SK-N-SH treated with all-trans-retinoic acid at 6 μM for 48 hours (cell line): ENCODE data around the gene LRRC8C.
A peak's percentile ranks its signal among the peaks of the same experiment; 100 is the strongest.

Source experiments
- ATAC-seq: fragments of 200-7000 bp; cut with Tn5 transposase; 3 replicates; pipeline ENCODE4 v1.9.1; 2020; ENCODE audit warnings: mild to moderate bottlenecking, moderate library complexity
- ARNTL ChIP-seq: fragments of 450-650 bp; formaldehyde crosslinking; IDR thresholded peaks from 2 replicates; pipeline ENCODE4 v1.5.0; 2020; ENCODE audit warnings: low read depth, mild to moderate bottlenecking, moderate library complexity, borderline replicate concordance
- BACH2 ChIP-seq: fragments of 250-450 bp; sonication (Bioruptor Pico); IDR thresholded peaks from 2 replicates; pipeline ENCODE4 v1.9.0; 2021; ENCODE audit warnings: mild to moderate bottlenecking, borderline replicate concordance
- CREB5 ChIP-seq: fragments of 250-450 bp; sonication (Bioruptor Pico); IDR thresholded peaks from 2 replicates; pipeline ENCODE4 v1.5.1; 2020; ENCODE audit warnings: low read depth, mild to moderate bottlenecking, moderate library complexity
- CSDC2 ChIP-seq: fragments of 250-450 bp; sonication (Bioruptor Pico); IDR thresholded peaks from 2 replicates; pipeline ENCODE4 v1.5.0; 2020; ENCODE audit warnings: mild to moderate bottlenecking, moderate library complexity
- CSRNP3 ChIP-seq: fragments of 250-450 bp; sonication (Bioruptor Pico); IDR thresholded peaks from 2 replicates; pipeline ENCODE4 v1.5.1; 2021; ENCODE audit warnings: mild to moderate bottlenecking, moderate library complexity
- GLIS3 ChIP-seq: fragments of 250-450 bp; sonication (Bioruptor Pico); IDR thresholded peaks from 2 replicates; pipeline ENCODE4 v1.5.0; 2020; ENCODE audit warnings: mild to moderate bottlenecking, moderate library complexity
- PATZ1 ChIP-seq: fragments of 250-450 bp; sonication (Bioruptor Pico); IDR thresholded peaks from 2 replicates; pipeline ENCODE4 v1.8.0; 2020; ENCODE audit warnings: mild to moderate bottlenecking, moderate library complexity, borderline replicate concordance
- POU6F1 ChIP-seq: fragments of 250-450 bp; sonication (Bioruptor Pico); IDR thresholded peaks from 2 replicates; pipeline ENCODE4 v1.8.0; 2021; ENCODE audit warnings: low read depth, mild to moderate bottlenecking, moderate library complexity, borderline replicate concordance
- PPARA ChIP-seq: fragments of 250-450 bp; sonication (Bioruptor Pico); IDR thresholded peaks from 2 replicates; pipeline ENCODE4 v1.5.0; 2020; ENCODE audit warnings: mild to moderate bottlenecking, borderline replicate concordance
- SNAI2 ChIP-seq: fragments of 250-450 bp; sonication (Bioruptor Pico); IDR thresholded peaks from 2 replicates; pipeline ENCODE4 v1.5.0; 2020; ENCODE audit warnings: mild to moderate bottlenecking, moderate library complexity
- TCF4 ChIP-seq: fragments of 250-450 bp; sonication (Bioruptor Pico); IDR thresholded peaks from 2 replicates; pipeline ENCODE4 v1.8.0; 2021; ENCODE audit warnings: mild to moderate bottlenecking, moderate library complexity, borderline replicate concordance
- TOX ChIP-seq: fragments of 250-450 bp; sonication (Bioruptor Pico); IDR thresholded peaks from 2 replicates; pipeline ENCODE4 v1.8.0; 2021; ENCODE audit warnings: mild to moderate bottlenecking, moderate library complexity, borderline replicate concordance
- TSHZ2 ChIP-seq: fragments of 250-450 bp; sonication (Bioruptor Pico); IDR thresholded peaks from 2 replicates; pipeline ENCODE4 v1.5.0; 2020; ENCODE audit warnings: mild to moderate bottlenecking, moderate library complexity
- ZC3H10 ChIP-seq: fragments of 250-450 bp; sonication (Bioruptor Pico); IDR thresholded peaks from 2 replicates; pipeline ENCODE4 v1.5.1; 2021; ENCODE audit warnings: mild to moderate bottlenecking, moderate library complexity
- ZFP3 ChIP-seq: fragments of 250-450 bp; sonication (Bioruptor Pico); IDR thresholded peaks from 2 replicates; pipeline ENCODE4 v1.5.0; 2020; ENCODE audit warnings: mild to moderate bottlenecking, moderate library complexity
- ZFP30 ChIP-seq: fragments of 450-650 bp; formaldehyde crosslinking; IDR thresholded peaks from 2 replicates; pipeline ENCODE4 v1.5.0; 2022; ENCODE audit warnings: mild to moderate bottlenecking, moderate library complexity
- ZNF565 ChIP-seq: fragments of 450-650 bp; formaldehyde crosslinking; conservative IDR thresholded peaks from 2 replicates; pipeline ENCODE4 v1.5.0; 2020; ENCODE audit warnings: low read depth, mild to moderate bottlenecking, moderate library complexity
- ZNF70 ChIP-seq: fragments of 450-650 bp; formaldehyde crosslinking; IDR thresholded peaks from 2 replicates; pipeline ENCODE4 v1.5.0; 2020; ENCODE audit warnings: mild to moderate bottlenecking, moderate library complexity
- ZNF8 ChIP-seq: fragments of 450-650 bp; formaldehyde crosslinking; IDR thresholded peaks from 2 replicates; pipeline ENCODE4 v1.5.0; 2020; ENCODE audit warnings: mild to moderate bottlenecking, moderate library complexity

Gene LRRC8C

GRCh38 chr1:89690595-89690994 is 57.7 kb downstream of the LRRC8C start:
- no peak for TF ChIP-seq SNAI2 (CRISPR knock-in tag)
- no peak for TF ChIP-seq PATZ1
- TF ChIP-seq TOX (CRISPR knock-in tag), result no peak
- no peak for TF ChIP-seq BACH2 (CRISPR knock-in tag)
- no peak for TF ChIP-seq GLIS3 (CRISPR knock-in tag)
- no peak for TF ChIP-seq ZFP30
- TF ChIP-seq CREB5 (CRISPR knock-in tag), result no peak
- TF ChIP-seq ZC3H10, result no peak
- no peak for TF ChIP-seq ARNTL
- TF ChIP-seq TSHZ2 (CRISPR knock-in tag), result no peak
- TF ChIP-seq ZNF70 (CRISPR knock-in tag), result no peak
- no peak for TF ChIP-seq TCF4
- TF ChIP-seq POU6F1 (CRISPR knock-in tag), result no peak
- no peak for ATAC-seq

- no peak; the same call in 2 of the 3 replicates for ATAC-seq
- TF ChIP-seq SNAI2 (CRISPR knock-in tag) (no peak), ZNF70 (CRISPR knock-in tag) (peak; percentile 69; the same call in 1 of the 2 replicates), TCF4 (peak; percentile 46; the same call in 1 of the 2 replicates)
Observed at GRCh38 chr1:89692601-89693521, 59.9 kb downstream of the LRRC8C start.

- TF ChIP-seq PPARA (CRISPR knock-in tag) (no peak), SNAI2 (CRISPR knock-in tag) (no peak), CSDC2 (CRISPR knock-in tag) (no peak), ZFP30 (no peak), PATZ1 (no peak), ZNF70 (CRISPR knock-in tag) (no peak), ZNF565 (CRISPR knock-in tag) (no peak), GLIS3 (CRISPR knock-in tag) (no peak), ZNF8 (CRISPR knock-in tag) (no peak), CSRNP3 (no peak), CREB5 (CRISPR knock-in tag) (no peak), BACH2 (CRISPR knock-in tag) (no peak), ZFP3 (no peak)
- TF ChIP-seq, all 23 proteins: peak for 0
- ATAC-seq, result no peak
Observed at GRCh38 chr1:89695847-89696246, 62.9 kb downstream of the LRRC8C start.
